HCEC 1CT (cell line): ENCODE measurements around the gene NEO1.
"Not testable (repeated sequence)": the region's sequence is repeated elsewhere in the genome, so short reads cannot be mapped to it uniquely, and the experiment has no call there.

ENCODE experiments used
- DNase-seq: peaks from one replicate; pipeline ENCODE4 v3.0.0-alpha.2; 2017

NEO1 gene

DNA sequence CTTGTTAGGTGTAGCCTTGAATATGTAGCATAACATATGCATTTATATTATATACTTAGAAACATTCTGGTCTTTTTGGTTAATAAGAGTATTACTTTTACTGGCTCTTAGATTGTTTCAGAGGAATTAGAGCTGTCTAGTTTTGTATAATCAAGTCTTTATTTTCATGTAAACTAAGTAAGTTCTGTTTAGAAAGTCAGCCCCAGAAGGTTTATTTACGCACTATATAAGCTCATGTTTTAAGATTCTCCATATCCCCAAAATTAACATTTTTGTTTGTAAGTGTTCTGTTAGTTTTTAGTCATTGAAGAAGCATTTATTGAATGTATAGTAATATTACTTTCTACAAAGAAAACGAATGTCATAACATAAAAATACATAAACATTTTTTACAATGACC, 158.4 kb downstream of the NEO1 start:
- DNase-seq, result no peak

DNA sequence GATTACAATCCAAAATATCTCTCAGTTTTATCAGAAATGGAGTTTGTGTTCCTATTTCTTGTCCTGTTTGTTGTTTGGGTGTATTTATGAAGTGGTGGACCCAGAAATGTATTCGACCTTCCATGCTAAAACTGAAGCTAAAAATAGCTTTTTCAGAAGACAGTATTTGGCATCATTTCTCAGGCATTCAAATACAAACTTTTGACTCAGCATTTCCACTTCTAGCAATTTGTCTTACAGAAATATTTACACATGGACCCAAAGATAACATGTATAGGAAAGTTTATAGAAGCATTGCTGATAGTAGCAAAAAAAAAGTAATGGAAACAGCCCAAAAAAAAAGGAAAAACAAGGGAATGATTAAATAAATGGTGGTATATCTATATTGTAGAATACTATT, 160.2 kb downstream of the NEO1 start:
- no peak for DNase-seq

DNA sequence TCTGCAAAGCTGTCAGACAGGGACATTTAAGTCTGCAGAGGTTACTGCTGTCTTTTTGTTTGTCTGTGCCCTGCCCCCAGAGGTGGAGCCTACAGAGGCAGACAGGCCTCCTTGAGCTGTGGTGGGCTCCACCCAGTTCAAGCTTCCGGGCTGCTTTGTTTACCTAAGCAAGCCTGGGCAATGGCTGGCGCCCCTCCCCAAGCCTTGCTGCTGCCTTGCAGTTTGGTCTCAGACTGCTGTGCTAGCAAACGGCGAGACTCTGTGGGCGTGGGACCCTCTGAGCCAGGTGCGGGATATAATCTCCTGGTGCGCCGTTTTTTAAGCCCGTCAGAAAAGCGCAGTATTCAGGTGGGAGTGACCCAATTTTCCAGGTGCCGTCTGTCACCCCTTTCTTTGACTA, 169.2 kb downstream of the NEO1 start:
- not testable (repeated sequence) for DNase-seq

DNA sequence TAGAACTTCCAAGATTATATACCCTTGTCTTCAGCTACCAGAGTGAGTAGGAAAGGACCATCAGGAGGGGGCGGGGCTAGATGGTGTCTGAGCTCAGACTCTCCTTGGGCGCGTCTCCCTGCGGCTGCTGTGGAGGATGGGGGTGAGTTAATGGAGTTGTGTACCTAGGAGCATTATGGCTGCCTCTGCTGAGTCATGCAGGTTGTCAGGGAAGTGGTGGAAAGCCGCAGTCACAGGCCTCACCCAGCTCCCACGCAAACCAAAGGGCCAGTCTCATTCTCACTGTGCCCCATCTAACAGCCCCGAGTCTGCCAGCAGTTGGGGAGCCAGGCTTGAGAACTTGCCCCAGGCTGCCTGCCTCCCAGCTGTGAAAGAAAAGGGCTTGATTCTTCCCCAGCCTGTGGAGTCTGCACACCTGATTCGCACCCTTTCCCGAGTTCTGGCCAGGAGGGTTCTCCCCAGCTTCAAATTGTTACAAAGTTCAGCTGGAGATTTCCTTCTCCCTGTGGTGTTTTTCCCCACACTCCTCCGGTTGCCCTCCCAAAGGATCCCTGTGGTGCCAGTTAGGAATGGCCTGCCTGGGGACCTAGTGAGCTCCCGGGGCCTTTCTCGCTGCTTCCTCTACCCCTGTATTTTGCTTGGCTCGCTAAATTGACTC, 173.2 kb downstream of the NEO1 start:
- DNase-seq, result no peak

DNA sequence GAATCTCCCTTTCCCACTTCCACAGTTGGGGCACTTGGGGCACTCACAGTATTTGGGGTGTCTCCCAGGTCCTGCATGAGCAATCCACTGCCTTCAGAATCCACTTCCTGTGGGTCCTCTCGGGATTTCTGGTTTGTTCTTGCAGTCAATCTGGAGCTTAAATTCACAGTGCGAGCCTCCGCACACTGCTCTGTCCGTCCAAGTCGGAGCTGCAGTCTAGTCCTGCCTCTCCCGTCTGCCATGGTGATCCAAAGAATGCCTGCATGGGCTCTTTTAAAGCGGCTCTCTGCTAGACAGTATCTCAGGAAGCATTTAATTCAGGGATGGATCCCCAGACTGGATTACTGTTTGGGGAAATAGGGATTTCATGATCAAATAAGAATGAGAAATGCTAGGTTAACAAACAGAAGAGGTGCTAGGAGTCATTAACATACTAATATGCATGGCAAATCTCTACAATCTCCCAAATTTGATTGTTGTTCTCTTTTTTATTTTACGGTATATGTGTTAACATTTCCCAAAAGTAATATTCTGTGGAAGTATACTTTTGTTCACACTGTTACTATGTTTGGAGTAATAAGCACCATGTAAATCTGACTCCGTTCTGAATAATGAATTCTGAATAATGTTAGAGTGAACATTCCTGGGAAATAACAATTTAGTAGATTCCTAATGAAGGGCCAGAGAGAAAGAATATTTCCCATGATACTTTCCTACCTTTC, 174.0 kb downstream of the NEO1 start:
- DNase-seq, result no peak

DNA sequence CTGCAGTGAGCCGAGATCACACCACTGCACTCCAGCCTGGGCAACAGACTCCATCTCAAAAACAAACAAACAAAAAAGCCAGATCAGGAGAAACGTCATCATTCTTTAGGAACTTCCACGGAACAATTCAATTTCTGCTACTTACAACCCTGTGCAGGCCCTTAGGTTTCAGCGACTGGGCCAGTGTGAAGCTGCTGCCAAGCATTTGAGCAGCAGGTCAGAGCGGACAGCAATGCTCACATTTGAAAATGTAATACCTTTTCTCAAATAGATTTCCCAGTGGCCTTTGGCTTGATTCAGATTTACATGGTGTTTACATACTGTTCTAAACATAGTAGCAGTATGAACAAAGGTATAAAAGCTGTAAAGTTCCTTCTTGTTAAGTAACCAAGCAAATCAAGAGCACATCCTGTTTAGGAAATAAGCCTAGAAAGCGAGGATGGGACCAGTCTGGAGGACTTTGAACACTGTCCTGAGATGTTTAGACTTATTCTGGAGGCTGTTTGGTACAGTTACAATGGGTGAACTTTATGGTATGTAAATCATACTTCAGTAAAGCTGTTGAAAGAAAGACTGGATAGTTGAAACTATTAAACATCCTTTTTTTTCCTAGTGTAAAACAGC, 175.3 kb downstream of the NEO1 start:
- no peak for DNase-seq

DNA sequence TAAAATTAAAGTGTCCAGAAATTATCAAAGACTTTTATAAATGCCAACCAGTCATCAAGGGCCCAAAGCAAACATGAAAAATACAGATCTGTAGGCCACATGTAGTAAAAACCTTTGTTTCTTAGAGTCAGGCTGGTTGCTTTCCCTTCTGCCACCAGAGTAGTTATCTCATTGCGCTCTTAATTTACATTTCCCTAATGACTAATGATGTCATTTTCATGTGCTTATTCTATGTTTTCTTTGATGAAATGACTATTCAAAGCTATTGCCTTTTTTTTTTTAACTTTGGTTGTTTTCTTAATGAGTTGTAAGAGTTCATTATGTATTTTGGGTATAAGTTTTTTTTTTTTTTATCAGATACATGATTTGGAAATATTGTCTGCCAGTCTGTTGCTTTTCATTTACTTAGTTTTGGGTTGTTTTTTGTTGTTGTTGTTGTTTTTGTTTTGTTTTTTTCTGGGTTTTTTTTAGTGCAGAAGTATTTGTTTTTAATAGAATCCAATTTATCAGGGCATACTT, 175.9 kb downstream of the NEO1 start:
- DNase-seq, result no peak

DNA sequence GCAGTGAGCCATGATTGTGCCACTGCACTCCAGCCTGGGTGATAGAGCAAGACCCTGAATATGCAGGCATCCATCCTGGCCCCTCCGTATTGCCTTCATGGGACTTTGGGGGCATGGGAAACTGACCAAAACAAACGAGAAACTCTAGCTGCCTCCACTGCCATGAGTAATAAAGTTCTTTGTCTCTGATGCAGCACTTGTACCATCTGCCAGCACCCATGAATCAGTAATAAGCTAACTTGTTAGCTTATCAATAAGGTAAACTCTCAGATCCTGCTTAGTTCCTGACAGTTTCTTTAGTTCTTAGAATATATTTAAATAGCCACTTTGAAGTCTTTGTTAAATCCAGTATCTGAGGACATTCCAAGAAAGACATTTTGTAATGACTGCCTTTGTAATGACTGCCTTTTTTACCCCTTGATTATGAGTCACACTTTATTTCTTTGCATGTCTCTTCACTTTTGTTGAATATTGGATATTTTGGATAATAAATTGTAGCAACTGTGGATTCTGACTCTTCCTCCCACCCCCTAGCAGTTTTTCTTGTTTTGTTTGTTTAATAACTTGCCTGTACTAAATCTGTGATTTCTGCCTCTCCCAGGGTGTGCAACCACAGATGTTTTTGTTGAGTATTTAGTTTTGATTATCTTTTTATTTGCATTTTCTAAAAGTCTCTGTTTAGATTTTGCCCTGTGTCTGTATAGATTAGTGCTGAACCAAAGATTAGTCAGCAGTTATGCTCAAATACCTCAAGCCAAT, 179.6 kb downstream of the NEO1 start:
- peak; percentile 61 for DNase-seq

DNA sequence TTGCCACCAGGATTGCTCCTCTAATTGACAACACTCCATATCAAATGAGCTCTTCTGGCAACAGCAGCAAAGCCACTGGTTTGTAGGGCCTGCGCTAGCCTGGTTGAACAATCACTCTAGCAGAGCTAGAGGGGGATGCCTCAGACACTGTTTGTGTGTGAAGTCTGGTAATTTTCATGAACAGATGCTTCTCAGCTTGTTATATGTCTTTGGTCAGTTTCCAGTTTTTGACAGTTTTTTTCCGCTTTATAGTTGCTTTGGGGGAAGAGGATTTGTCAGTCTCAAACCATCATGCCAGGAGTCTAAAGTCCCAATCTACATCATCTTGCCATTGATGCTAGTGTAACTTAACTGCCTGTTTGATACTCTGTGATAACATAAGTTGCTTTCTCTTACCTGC, 180.5 kb downstream of the NEO1 start:
- no peak for DNase-seq

DNA sequence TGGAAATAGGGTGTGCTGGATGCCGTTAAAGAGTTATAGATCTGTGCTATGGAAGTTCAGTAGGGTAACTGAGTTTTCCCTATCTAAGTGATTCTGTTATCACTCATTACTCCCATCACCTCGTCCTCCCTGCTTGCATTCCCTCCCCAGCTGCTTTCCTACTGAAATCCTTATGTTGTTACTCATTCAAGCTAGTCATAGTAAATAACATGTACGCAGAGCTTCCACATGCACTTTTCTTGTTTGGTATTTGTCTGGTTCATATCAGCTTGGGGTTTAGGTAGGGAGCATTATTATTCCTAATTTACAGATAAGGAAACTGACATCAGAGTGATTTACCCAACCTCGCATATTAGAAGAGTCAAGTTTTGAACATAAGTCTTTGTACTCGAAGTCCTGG, 181.4 kb downstream of the NEO1 start:
- peak; percentile 67 for DNase-seq

DNA sequence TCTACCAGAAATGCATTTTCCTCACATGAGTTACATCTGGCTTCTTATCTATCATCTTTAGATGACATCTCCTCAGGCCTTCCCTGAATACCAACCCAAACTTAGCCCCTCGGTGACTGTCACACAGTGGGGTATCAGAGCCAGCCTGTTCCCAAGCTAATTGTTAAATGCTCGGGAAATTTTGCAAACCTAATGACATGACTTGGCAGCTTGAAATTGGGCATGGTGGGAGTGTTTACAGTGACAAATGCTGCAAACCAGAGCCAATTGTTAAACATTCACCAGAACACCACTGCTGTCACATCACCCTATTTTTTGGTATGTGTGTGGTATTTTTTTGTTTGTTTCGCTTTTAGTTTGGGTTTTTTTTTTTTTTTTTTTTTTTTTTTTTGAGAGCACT, 185.6 kb downstream of the NEO1 start:
- no peak for DNase-seq

DNA sequence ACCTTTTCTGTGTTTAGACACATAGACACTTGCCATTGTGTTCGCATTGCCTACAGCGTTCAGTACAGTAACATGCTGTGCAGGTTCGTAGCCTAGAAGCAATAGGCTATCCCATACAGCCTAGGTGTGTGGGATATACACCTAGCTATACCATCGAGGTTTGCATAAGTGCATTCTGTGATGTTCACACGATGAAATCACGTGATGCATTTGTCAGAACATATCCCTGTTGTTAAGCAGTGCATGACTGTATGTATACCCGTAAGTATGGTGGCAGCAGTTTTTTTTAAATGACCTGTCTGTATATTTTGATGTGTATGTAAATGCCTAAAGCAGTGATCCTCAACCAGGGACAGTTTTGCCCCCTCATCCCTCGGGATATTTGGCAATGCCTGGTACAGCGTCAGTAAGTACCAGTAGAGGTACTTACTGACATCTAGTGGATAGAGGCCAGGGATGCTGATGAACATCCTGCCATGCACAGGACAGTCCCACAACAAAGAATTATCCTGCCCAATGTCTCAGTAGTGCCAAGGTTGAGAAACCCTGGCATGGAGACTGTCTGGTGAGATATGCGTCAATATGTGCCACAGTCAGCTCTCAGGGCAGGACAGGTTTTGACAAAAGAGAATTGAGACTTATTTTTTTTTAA, 187.4 kb downstream of the NEO1 start:
- DNase-seq, result peak; percentile 12

DNA sequence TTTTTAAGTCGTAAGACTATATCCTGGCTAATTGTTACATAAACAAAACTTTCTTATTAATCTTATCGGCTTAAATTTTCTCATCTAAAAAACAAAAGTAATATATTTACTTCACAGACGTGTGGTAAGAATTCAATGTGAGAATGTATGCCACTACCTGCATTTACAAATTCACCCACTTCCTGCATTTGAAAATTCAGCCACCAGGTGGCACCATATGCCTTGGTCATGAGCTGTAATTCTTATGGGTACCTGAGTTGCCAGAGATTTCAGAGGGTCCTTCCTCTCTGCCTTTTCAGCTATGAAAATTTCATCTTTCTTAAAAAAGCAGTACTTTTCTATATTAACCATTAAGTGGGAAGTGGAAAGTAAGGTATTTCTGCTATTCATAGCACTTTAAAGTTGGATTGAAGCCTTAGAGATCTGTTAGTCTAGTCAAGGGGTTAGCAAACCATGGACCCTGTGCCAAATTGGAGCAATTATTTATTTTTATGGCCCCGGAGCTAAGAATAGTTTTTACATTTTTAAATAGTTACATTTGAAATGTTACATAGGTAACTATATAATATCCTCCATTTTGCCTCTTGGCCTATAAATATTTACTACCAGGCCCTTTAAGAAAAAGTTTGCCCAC, 188.7 kb downstream of the NEO1 start:
- DNase-seq, result peak; percentile 29

DNA sequence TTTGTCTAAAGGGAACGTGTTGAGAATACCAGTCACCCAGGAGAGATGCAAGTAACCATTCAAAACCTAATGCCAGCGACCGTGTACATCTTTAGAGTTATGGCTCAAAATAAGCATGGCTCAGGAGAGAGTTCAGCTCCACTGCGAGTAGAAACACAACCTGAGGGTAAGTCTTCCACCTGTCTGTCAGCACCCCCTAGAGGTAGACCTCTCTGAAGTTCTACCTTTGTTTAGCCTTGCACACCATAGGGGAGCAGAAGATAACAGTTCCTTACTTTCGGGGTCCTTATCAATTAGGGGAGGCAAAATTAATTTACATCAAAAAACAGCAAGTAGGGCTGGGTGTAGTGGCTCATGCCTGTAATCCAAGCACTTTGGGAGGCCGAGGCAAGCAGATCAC, 192.1 kb downstream of the NEO1 start:
- DNase-seq, result no peak

DNA sequence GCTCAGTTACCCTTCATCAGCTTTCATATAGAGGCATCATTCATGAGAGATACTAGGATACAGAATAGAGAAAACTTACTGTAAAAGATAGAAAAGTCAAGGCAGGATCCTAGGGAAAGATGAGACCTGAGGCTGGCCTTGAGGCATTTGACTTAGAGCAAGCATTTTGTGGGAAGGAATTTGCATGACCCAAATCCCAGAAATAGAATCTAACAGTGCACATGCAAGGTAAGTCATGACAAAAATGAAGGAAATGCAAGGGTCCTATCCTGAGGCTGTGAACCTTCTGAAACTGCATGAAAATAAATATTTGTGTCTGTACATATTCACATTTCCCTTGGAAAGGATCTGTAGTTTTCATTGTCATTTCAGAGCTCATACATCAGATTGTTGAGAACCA, 194.2 kb downstream of the NEO1 start:
- DNase-seq, result no peak

DNA sequence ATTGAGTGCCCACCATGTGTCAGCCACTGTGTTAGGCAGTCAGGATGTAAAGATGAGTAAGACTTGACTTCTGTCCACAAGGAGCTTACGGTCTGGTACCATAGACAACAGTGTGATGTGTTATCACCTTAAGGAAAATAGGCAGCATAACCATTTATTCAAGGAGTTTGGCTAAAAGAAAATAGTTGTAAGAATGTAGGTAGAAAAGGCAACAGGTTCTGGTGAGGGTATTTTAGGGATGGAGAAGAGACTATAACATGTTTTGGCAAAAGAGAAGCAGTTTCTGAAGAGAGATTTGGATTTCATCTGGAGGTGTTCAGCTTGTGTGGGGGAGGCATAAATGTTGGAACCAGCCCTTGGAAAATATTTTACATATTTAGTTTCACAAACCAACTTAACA, 194.6 kb downstream of the NEO1 start:
- no peak for DNase-seq

DNA sequence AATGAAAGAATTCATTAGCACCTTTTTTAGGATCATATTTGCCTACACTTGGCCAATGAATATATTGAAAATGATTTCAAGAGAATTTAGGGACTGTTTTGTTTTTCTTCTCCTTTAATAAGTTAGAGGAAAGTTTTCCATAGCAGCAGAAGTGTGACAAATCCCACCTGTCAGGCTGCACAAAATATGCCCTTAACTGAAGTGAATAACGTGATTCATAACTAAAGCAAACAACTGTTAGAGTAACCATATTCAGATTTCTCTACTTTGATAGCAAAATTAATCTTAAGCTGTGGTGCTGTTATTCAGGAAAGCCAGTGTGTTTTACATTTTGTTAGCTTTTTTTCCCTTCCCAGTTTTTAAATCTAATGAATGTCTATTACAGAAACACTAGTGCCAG, 195.1 kb downstream of the NEO1 start:
- DNase-seq, result no peak

DNA sequence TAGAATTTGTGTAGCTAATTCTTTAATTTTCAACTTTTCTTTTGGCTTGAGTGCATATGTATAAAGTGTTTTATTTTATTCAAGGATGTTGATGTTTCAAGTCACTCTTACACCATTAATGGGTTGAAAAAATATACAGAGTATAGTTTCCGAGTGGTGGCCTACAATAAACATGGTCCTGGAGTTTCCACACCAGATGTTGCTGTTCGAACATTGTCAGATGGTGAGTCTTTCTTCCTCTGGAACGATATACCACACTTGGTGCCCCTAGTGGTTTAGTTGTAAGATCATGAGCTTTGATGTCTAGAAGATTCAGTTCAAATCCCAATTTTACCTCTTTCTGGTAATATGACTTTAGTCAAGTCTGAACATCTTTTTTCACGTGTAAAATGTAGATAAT, 197.2 kb downstream of the NEO1 start:
- no peak for DNase-seq

DNA sequence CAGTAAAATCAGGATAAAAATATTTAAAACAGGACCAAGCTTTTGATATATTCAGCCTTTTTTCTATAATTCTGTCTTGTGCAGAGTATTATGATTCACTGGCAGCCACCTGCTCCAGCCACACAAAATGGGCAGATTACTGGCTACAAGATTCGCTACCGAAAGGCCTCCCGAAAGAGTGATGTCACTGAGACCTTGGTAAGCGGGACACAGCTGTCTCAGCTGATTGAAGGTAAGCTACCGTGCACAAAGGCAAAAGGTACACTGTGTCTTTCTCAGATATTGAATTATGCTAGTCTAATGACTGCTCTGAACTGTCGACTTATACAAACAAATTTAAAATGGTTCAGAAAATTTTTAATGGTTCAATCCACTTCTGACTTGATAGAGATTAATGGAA, 202.3 kb downstream of the NEO1 start:
- no peak for DNase-seq

DNA sequence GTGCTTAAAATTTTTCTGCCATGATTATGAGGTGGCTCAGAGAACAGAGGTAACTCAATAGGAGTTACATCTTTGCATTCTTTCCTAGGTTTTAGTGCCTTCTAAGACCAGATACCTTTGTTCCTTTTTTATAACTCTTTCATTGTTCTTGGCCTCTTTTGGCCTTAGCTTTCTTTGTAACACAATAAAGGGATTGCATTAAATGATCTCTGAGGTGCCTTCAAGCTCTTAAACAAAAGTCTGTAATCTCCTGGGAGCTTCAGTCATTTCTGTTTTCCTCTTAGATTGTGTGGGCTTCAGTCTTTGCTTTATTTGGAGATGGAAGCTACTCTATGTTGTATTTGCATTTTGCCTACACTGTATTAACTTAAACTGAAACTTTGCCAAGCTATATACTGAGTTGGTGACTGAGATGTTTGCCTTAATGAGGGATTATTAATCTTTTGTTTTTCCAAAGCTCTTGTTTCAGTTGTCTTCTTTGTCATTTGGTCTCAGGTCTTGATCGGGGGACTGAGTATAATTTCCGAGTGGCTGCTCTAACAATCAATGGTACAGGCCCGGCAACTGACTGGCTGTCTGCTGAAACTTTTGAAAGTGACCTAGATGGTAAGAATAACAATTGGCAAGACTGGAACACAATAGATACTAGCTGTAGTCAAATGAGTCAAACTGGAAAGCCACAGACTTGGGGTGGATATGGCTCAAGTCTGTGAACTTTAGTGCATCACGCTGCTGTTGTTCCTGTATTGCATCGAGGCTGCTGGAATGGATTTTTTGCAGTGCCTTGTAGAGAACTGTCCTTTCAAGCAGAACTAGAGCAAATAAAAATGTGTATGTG, 206.2 kb downstream of the NEO1 start:
- no peak for DNase-seq

DNA sequence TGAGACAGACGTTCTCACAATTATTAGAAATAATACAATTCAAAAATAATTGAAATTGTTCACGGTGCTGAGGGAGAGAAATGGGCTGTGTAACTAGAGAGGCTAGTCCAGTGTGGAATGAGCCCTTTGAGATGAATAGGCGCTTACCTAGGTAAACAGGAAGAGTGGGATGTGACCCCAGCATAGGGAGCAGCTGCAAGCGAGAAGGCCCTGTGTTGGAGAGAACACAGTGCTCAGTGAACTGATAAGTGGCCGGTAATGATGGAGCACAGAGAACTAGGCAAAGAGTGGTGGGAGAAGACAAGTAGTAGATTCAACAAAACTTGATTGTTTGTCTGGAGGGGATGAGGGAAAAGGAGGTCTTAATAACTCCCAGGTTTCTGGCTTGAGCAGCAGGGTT, 212.6 kb downstream of the NEO1 start:
- DNase-seq, result no peak
